Measurements from ENCODE around the gene LIMK1.
"Not testable (repeated sequence)": the region's sequence is repeated elsewhere in the genome, so short reads cannot be mapped to it uniquely, and the experiment has no call there.

The LIMK1 gene

DNA sequence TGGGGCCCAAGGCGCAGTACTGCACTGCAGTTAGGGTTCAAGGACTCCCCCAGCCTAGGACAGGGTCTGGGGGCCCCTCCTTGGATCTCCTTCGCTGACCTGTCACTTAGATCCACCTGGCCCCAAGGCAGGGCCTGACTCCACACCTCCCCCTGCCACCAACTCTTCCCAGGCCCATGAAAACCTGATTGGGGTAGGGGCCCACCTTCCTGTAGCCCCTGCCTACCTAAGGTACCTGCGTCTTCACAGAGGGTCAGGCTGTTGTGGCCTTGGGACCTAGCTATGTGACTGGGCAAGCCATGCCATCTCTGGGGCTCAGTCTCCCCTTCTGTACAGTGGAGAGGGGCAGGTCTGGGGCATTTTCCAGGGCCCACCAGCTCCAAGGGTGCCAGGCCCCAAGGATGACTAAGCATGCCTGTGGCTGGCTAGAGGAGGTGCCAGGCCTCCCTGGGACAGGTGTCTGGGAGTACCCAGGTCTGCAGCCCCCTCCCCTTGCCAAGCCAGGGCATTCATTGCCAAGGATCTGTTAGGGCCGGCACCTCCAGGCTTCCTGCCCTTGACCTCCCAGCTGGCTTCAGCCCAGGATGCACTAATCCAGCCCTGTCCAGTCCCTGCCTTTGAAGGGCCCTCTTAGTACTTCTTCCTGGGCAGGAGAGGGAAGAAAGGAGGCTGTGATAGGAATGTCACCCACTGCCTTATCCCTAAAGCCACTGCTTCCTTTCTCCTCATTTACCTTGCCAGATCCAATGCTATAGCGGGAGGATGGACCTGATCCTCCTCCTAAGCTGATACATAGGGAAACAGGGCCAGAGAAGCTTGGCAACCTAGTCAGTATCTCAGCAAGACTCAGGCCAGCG, 1.3 kb downstream of the LIMK1 start:
- DNase-seq: no peak

DNA sequence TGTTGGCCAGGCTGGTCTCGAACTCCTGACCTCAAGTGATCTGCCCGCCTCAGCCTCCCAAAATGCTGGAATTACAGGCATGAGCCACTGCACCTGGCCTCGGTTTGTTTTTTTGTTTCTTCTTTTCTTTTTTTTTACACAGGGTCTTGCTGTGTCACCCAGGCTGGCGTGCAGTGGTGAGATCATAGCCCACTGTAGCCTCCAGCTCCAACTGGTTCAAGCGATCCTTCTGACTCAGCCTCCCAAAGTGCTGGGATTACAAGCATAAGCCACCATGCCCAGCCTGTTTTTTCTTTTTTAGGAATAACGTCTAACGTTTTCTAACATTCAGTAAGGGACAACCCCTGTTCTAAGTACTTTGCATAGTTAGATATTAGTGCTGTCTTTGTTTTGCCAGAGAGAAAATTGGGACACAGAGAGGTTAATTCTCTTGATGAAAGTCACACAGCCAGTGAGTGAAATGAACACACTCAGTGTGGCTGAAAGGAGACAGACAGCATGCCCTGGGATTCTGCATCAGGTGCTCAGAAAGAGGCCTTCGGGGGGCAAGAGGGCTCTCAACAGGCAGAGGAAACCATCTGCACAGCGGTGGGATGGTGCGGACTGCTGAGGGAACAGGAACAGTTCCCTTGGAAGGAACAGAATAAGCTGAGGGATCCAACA, 4.3 kb downstream of the LIMK1 start:
- DNase-seq: no peak

DNA sequence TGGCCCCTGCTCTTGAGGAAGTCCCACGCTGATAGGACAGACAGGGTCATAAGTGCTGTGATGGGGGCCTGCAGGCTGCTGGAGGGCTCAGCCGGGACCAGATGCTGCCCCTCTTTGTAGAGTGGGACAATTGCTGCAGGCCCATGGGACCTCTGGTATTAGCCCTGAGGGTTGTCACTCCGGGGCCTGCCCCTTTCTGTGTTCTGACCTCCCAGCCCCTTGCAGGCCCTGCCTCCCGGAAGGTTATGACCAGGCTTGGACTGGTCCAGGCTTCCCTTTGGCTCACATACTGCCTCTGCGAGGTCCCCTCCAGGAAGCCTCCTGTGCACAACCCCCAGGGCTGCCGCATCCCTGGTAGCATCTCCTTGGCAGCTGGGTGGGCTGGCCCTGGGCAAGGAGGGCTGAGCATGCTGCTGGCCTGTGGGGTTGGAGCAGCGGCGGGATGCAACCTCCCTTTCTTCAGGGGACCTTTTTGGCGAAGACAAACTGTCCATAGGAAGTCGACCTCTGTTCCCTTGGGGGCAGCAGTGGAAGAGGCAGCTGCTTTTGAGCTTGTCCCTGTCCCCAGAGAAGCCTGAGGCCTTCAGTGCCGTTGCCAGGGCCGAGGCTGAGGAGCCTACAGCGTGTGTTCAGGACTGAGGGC, 8.8 kb downstream of the LIMK1 start:
- no peak for DNase-seq

DNA sequence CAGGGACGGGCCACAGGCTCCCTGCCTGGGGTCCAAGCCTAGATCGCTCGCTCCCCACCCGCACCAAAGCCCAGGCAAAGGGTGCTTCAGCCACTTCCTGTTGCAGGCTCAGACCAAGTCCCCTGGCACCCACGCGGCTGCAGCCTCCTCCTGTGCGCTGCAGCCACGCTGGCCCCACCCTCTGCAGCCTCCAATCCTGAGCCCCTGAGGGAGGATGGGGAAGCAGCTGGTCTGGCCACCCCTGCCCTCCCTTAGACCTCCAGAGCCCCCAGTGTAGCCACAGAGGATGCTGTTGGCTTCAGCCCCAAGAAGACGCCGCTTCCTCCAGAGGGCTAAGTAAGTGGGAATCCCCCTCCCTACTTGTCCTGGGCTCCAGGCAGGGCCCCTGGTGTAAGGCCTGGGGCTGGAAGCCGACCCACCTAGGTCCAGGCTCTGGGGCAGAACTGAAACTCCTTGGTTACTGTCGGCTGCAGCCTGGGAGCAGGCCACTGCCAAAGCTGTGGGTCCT, 9.4 kb downstream of the LIMK1 start:
- DNase-seq: no peak

DNA sequence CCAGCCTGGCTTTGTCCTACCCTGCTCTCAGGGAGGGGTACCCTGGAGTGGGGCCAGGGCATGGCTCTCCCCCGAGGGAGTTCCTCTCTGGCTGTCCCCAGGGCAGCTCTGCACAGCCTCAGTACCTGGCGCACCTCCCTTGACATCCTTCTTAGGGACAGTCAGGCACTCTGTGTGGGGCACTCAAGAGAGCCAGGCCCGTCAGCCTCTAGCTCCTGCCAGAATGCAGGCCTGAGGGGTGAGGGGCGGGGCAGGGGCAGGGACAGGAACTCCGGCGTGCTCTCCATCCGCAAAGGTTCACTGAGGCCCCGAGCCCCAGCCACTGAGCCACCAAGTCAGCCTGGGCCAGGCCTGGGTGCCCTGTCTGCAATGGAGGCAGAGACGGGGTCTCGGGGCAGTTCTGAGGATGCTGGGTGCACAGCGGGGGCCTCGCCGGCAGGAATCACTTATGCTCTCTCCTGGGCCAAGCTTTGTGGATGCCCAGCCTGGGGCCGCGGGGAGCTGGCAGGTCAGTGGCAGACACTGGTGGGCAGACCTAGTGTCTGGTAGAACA, 10.1 kb downstream of the LIMK1 start:
- no peak for DNase-seq

DNA sequence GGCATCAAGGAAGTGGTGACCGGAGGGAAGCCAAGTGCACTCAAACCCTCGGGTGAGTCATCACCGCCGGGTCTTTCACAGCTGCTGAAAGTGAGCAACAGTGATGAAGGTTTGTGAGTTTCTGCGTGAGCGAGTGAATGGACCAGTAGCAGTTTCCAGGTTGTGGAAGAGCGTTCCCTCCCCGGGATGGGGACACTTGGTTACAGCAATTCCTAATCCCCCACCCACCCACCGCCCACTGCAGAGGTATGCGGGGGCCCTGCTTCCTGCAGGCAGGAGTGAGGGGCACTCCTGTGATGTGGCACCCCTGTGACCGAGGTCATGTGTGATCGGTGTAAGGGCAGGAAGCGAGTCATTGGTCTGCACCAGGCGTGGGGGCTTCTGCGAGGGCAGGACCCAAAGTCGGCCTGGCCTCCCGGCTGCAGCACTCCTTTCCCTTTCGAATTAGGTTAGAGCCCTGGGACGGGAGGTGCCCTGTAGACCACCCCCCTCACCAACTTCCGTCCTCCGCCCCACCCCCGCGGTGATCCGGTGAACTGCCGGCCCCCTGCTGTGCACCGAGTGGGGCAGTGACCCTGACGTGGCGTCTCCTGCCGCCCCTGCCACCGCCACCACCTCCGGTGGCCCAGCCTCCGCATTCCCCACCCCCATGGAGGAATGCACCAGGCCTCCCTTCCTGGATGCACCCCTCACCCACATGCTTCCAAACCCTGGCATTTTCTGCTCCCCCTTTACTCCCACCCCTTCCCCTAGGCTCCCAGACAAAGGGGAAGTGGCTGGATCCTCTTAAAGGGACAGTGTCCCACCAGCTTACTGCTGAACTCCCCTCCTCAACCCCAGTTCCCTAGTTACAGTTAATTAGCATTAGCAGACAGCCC, 10.9 kb downstream of the LIMK1 start:
- peak; percentile 95 for DNase-seq

DNA sequence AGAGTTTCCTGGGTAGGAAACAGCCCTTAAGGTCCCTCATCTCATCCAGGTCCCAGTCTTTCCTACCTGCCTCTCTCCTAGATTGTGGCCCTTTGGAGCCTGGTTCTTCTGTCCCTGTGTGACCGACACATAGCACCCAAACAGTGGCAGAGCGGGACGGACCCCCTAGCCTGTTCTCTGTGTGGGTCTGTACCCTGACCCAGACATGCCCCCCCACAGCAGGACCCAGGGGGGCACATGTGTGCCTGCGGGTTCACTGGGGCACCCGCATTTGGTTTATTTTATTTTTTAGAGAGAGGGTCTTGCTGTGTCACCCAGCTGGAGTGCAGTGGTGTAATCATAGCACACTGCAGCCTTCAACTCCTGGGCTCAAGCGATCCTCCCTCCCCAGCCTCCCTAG, 11.5 kb downstream of the LIMK1 start:
- no peak for DNase-seq

DNA sequence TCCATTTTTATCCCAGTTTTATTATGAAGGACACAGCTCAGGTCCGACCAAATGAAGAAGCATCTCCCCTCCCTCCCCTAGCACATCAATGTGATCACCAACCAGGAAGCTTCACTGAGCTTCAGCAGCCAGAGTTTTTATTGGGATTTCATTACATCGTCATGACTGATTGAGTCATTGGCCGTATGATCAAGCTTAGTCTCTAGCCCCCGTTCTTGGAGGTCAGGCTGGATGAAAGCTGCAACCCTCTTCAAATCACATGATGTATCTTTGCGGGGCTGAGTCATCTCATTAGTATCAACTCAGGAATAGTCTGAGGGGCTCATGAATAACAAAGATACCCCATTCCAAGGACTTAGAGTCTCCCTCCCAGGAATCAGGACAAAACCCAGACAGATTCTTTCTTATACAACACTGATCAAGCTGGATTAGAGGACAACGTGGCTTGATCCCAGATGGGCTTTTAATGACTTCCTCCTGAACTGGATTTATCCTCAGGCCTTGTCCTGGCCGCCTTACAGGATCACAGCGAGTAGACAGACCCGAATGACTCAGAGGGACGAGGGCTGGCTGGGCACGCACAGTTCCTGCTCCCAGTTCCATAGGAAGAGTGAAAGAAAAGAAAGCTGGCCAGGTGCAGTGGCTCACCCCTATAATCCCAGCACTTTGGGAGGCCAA, 14.5 kb downstream of the LIMK1 start:
- peak; percentile 95 for DNase-seq

DNA sequence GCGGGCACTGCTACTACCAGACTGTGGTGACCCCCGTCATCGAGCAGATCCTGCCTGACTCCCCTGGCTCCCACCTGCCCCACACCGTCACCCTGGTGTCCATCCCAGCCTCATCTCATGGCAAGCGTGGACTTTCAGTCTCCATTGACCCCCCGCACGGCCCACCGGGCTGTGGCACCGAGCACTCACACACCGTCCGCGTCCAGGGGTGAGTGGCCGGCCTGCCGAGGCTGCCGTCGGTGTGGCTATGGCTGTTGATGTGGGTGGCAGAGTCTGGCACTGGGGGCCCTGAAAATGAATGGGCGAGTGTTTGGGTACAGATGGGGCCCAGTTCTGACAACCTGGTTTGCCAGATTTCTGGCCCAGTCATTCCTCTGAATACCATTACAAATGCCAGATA, 15.4 kb downstream of the LIMK1 start:
- no peak for DNase-seq

DNA sequence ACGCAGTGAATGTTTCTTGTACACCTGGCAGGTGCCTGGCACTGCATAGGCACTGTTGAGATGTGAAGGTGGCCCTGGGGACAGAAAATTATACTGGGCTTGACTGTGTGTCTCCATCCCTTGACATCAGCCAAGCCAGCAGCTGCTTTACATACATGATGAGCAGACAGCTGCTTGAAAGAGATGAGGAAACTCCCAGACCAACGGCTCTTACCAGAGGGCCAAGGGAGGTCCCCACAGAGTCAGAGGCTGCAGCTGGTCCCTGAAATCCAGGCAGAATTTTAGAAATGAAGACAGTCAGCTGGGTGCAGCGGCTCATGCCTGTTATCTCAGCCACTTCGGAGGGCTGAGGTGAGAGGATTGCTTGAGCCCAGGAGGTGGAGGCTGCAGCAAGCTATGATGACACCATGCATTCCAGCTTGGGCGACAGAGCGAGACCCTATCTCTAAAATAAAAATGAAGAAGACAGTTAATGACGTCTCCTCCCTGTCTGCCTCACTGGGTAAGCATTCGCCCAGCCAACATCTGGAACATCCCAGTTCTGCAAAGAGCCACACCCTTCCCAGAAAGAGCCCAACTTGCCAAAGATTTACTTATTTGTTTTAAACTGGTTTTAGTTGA, 17.6 kb downstream of the LIMK1 start:
- DNase-seq: no peak

DNA sequence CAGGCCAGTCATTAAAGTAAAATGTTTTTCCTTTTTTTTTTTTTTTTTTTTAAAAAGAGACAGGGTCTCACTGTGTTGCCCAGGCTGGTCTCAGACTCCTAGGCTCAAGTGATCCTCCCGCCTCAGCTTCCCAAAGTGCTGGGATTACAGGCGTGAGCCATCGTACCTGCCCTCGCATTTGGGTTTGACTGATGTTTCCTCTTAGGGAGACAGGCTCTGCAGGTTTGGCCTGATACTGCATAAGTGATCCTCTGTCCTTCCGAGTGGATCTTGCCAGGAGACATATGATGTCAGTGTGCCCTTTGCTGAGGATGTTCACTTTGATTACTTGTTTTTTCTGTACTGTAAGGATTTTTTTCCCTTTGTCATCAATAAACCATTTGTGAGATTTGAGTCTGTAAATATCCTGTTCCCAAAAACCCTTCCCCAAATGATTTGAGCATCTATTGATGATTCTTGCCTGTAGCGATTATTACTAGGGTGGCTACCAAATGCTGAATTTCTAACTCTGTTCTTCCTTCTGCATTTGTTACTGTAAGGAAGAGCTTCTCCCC, 19.7 kb downstream of the LIMK1 start:
- DNase-seq: no peak

DNA sequence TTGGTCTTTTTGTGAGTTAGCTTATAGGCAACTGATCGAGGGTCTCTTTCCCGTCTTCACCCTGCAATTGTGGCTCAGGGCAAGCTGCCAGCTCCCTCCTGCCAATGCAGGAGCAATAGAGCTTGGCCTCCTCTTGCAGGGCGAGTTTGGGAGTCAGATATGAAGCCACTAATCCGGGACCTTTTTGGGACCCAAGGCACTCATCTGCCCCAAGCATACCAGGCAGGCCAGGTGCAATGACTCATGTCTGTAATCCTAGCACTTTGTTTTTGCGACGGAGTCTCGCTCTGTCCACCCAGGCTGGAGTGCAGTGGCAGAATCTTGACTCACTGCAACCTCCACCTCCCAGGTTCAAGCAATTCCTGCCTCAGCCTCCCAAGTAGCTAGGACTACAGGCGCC, 21.1 kb downstream of the LIMK1 start:
- no peak for DNase-seq

DNA sequence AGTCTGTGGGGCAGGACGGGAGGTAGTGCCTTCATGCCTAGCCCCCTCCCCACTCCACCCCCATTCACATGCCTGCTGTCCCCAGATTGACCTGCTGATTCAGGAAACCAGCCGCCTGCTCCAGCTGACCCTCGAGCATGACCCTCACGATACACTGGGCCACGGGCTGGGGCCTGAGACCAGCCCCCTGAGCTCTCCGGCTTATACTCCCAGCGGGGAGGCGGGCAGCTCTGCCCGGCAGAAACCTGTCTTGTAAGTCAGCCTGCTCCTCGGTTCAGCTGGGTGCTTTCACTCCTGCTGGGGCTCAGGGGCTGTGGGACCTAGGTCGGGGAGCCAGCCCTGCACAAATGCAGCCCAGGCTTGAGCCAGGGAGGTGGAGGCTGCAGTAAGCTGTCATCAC, 22.4 kb downstream of the LIMK1 start:
- no peak for DNase-seq

DNA sequence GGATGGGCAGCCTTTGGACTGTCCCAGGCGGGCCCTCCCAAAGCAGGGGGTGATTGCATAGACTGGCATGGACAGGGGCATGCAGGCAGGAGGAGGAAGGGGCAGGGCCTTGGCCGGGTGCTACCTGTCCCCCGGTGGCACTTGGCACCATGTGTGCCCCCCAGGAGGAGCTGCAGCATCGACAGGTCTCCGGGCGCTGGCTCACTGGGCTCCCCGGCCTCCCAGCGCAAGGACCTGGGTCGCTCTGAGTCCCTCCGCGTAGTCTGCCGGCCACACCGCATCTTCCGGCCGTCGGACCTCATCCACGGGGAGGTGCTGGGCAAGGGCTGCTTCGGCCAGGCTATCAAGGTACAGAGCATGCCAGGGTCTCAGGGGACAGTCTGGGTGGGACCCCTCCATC, 23.2 kb downstream of the LIMK1 start:
- DNase-seq: no peak

DNA sequence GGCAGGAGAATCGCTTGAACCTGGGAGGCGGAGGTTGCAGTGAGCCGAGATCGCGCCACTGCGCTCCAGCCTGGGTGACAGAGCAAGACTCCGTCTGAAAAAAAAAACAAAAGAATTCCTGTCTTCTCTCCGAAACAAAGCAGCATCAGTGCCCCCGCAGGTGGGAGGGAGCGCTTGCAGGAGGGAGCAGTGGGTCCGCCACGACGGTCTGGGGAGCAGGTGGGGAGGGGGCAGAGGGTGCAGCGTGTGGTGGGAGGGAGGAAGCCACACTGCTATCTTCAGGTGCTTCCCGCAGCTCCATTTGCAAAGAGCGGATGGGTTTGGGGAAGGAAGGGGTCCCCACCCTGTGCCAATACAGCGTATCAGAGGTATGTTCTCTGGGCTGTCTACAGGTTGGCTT, 31.7 kb downstream of the LIMK1 start:
- DNase-seq: no peak

DNA sequence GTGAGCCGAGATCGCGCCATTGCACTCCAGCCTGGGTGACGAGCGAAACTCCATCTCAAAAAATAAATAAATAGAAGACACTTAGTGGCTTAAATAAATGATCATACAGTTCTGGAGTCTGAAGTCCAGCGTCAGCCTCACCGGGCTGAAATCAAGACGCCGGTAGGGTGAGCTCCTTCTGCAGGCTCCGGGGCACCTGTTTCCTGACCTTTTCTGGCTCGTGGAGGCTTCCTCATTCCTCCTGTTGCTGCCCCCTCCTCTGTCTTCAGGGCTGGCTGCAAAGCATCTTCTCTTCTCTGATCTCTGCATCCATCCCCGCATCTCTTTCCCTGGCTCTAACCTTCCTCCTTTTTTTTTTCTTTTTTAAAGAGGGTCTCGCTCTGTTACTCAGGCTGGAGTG, 32.8 kb downstream of the LIMK1 start:
- no peak for DNase-seq

DNA sequence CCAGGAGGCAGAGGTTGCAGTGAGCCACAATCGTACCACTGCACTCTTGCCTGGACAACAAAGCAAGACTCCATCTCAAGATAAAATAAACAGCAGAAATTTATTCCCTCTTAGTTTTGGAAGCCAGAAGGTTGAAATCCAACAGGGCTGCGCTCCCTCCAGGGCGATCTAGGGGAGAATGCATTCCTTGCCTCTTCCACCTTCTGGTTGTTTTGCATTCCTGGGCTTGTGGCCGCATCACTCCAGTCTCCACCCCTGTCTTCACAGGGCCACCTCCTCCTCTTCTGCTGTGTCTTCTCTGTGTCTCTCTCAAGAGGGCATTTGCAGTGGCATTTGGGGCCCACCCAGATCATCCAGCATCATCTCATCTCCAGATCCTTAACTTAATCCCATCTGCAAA, 36.2 kb downstream of the LIMK1 start:
- no peak for DNase-seq

DNA sequence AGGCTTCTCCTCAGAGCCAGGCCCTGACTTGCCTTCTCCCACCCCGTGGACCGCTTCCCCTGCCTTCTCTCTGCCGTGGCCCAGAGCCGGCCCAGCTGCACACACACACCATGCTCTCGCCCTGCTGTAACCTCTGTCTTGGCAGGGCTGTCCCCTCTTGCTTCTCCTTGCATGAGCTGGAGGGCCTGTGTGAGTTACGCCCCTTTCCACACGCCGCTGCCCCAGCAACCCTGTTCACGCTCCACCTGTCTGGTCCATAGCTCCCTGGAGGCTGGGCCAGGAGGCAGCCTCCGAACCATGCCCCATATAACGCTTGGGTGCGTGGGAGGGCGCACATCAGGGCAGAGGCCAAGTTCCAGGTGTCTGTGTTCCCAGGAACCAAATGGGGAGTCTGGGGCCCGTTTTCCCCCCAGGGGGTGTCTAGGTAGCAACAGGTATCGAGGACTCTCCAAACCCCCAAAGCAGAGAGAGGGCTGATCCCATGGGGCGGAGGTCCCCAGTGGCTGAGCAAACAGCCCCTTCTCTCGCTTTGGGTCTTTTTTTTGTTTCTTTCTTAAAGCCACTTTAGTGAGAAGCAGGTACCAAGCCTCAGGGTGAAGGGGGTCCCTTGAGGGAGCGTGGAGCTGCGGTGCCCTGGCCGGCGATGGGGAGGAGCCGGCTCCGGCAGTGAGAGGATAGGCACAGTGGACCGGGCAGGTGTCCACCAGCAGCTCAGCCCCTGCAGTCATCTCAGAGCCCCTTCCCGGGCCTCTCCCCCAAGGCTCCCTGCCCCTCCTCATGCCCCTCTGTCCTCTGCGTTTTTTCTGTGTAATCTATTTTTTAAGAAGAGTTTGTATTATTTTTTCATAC, 38.0 kb downstream of the LIMK1 start:
- DNase-seq: no peak

DNA sequence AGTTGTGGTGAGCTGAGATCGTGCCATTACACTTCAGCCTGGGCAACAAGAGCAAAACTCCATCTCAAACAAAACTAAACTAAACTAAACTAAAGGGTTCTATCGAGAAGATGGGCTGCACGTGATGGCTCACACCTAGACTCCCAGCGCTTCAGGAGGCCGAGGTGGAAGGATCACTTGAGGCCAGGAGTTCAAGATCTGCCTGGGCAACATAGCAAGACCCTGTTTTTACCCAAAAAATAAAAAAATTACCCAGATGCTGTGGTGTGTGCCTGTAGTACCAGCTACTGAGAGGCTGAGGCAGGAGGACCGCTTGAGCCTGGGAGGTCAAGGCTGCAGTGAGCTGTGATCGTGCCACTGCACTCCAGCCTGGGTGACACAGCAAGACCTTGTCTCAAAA, 40.3 kb downstream of the LIMK1 start:
- not testable (repeated sequence) for DNase-seq

DNA sequence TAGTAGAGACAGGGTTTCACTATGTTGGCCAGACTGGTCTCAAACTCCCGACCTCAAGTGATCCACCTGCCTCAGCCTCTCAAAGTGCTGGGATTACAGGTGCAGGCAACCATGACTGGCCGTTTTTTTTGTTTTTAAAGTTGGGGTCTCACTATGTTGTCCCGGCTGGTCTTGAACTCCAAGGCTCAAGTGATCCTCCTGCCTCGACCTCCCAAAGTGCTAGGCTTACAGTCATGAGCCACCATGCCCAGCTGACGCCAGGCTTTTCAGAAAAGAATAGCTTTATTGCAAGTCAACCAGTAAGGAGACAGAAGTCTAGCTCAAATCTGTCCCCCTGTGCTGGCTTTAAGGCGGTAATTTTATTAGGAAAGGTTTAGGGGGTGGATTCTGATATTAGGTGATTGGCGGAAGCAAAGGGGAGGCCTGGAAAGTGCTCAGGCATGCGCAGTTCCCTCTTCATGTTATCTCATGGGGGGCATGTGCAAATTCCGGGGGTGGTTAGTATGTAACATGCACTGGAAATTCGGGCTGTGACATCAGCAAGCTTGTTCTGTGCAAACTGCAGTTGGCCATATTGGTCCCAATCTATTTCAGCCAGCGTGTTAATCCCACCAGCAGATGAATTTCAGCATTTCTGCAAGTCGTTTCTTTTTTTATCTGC, 42.7 kb downstream of the LIMK1 start:
- no peak for DNase-seq

Measured in fibroblast of skin of right biceps (primary cell).